ENCODE data around the gene IL21.
"Not testable (repeated sequence)": the region's sequence is repeated elsewhere in the genome, so short reads cannot be mapped to it uniquely, and the experiment has no call there.

Gene IL21

GRCh38 chr4:122576261-122577188 lies 44.3 kb downstream of the IL21 start:
- peak in 1 of 2 experiments; percentile 24 for DNase-seq

- not testable (repeated sequence) for DNase-seq
Observed at GRCh38 chr4:122574347-122574746, 46.5 kb downstream of the IL21 start.

GRCh38 chr4:122562449-122562848 lies 58.4 kb downstream of the IL21 start:
- DNase-seq, result no peak

All from SHP77 (cell line).